HG02759 (cell line): ENCODE data around the gene DMWD.
"Not testable (repeated sequence)": the region's sequence is repeated elsewhere in the genome, so short reads cannot be mapped to it uniquely, and the experiment has no call there.

Experiments
- ATAC-seq: cut with Tn5 transposase; IDR thresholded peaks from one replicate; pipeline ENCODE4 v1.9.1; 2021; ENCODE audit warnings: mild to moderate bottlenecking, moderate library complexity; ENCODE audit not compliant: unreplicated experiment

The DMWD gene

DNA sequence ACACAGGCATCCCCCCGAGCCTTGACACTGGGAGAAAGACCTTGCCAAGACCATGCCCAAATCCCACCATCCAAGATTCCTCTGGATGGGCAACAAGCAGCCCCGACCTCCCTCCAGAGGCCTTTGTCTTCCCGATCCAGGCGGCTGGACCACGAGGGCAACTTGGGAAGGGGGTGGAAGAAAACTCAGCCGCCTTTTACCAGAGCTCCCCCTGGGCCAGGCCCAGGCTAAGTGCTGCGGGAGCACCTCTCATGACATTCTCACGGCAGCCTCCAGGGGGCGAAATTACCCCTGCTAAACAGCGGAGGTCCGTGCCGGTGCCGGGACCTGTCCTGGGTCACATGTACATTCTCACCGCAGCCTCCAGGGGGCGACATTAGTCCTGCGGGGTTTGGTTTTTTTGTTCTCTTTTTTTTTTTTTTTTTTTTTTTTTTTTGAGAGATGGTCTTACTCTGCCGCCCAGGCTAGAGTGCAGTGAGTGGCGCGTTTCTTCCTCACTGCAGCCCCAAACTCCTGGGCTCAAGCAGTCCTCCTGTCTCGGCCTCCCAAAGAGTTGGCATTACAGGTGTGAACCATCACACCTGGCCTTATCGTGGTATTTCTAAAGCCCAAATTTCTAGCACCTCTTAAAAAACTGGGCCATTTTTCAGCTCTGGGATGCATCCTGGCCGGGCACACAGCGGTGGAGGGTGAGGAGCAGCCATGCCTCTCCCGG, 24.5 kb upstream of the DMWD start:
- ATAC-seq, result peak; percentile 91

DNA sequence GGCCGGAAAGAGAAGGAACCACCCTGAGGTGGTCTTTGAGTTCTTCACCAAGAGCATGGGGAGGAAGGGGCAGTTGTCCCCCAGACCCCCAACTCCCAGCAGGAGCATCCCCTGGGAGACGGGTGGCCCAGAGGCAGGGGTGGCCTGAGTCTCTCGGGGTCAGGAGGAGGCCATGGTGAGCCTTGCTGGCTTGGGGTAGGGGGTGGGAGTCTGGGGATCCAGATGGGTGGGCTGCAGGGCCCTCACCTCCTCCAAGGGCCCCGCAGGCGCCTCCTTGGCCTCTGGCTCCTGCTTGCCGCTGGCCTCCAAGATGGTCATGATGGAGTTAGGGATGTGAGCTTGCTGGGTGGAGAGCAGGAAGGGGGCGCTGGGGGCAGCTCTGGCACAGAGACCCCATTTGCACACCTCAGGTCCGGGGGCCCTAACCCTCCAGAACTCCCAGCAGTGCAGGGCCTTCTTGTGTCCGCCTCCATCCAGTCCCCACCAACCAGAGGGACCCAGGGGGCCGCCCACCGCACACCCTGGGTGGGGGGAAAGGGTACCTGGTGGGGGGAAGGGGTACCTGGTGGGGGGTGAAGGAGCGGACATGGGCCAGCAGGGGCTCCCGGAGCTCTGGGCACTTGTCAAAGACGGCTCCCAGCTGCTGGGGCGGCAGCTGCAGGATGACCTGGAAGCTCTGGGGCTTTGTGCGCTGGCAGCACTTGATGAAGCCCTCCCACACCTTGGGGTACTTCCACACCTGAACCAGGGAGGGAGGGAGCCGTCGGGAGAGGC, 23.8 kb upstream of the DMWD start:
- ATAC-seq, result no peak

DNA sequence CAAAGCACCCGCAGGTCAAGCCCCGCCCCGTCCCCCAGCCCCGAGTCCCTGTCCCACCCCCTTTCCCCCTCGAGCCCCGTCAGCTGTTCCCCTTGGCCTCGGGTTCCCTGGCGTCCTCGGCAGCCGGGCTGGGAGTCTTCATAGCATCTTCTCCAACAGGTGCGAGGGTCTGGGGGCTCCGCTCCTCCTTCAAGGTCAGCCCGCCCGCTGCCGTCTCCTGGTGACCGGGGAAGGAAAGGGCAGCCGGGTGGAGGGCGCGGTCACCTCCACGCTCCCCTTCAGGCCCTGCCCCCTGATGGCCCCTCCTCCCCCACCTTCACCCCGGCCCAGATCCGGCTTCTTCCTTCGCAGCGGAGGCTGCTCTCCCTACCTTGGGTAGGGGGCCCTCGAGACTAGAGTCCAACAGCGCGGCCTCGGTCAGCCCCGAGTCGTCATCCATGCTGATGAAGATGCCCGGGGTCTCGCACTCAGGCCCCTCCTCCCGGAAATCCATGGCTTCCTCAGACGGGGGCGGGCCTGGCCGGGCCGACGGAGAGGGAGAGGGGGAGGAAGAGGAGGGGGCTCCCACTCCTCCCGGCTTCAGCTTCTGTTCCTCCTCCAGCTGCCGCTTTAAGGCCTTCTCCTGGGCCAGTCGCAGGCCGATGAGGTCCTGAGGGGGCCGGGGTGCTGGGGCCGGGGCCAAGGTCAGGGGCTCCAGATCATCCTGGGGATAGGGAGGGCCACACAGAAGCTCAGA, 23.0 kb upstream of the DMWD start:
- ATAC-seq, result no peak

DNA sequence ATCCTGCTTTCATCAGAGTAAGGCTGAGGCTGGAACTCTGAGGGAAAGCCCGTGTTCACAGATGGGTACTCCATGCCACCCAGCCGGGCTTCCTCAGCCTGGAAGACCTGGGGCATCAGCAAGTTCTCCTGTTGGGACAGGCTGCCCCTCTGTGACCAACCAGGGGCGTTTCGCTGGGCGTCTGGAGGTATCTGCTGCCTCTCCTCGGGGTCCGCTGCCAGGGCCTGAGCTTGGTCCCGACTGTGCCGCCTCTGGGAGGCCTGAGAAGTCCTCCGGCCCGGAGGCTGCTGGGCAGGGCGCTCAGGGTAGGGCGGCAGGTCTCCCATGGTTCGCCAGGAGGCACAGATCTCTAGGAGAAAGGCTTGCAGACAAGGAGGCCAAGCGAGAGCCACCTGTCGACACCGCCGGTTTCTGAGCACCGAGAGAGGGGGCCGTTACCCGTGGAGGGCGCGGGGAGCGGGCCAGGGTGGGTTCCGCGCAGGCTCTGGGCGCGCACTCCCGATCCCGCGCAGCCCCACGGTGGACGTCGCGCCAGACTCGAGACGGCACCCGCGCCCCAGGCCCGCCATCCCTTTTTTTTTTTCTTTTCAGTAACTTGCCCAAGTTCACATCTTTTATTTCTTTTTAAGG, 22.3 kb upstream of the DMWD start, which contains the start of gene RSPH6A:
Gene RSPH6A (minus strand): TSS at position 458 of the 630 bp plus-strand sequence. CDS start 132 bp downstream, at position 326.
- no peak for ATAC-seq

DNA sequence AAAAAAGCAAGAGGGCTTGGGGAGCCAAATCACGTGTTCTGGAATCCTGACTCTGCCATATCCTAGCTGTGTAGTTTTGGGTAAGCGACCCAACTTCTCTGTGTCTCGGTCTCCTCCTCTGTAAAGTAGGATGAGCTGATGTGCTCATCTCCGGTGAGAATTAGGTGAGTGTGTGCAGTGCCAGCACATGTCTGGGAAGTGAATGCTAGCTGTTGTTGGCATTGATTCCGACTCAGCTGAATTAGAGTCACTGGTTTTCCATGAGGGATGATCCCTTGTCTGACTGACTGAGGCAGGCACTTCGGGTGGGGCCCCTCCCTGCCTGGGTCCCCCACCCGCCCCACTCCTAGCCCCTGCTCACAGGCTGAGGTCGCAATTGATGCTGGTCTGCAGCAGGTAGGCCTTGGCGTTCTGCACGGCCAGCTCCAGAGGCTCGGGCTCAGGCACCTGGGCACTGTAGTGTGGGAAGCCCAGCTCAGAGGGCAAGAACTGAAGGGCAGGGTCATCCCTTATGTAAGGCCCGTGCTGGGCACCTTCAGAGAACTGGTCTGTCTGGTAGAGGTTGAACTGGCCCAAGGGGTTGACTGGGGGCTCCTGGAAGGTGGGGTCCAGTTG, 21.6 kb upstream of the DMWD start:
- ATAC-seq, result no peak

DNA sequence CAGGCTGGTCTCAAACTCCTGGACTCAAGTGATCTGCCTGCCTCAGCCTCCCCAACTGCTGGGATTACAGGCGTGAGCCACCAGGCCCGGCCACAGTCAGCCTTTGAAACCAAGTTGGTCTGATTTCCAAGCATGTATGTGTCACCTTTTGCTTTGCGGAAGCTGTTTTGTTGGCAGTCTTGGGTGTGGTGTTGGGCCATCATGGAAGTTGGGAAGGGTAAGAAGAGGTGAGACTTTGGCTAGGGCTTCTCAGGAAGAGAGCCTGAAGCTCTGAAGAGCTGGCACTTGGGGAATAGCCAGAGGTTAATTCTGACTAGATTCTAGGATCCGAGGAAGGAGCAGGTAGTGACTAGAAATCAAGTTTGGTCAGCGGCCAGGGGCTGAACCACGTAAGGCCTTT, 19.7 kb upstream of the DMWD start:
- ATAC-seq, result no peak

DNA sequence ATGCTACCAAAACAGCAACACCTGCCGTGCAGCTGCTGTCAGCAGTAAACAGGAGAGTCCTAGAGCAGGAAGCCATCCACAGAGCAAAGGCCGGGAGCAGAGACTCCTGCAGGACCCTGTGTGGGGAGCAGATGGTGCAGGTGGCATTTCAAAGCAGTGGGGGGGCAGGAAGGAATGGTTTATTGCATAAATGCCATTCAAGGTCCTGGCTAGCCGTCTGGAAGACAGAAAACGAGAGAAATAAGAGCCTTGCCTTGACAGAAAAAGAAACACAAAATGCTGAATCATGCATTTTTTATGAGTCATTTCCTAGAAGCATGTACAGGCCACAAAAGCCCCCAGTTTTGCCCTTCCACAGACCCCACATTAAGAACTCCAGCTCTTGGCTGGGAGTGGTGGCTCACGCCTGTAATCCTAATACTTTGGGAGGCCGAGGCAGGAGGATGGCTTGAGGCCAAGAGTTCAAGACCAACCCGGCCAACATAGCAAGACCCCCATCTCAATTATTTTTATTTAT, 17.1 kb upstream of the DMWD start:
- ATAC-seq, result no peak

DNA sequence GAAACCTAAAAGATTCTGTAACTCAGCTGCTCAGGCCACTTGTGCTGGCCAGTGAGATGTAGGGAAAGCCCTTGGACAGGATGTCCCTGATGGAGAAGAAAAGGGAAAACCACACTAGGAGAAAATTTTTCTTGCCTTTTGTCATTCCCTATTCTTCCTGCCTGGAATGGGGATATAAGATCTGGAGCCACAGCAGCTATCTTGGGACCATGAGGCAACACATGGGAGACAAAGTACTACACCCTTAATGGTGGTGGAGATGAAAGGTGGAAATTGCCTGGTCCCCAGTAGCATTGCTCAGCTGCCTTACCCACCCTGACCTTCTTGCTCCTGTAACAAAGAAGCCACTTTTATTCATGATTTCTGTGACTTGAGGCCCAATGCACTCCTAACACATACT, 13.1 kb upstream of the DMWD start:
- ATAC-seq, result no peak

DNA sequence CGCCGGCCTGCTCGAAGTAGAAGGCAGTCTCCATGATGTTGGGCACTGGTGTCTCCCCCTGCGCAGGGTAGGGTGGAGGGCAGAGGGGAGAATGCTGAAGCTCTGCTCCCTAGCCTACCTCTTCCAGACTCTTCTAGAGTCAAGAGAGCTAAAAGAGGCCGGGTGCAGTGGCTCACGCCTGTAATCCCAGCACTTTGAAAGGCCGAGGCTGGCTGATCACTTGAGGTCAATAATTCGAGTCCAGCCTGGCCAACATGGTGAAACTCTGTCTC, 12.2 kb upstream of the DMWD start:
- no peak for ATAC-seq

DNA sequence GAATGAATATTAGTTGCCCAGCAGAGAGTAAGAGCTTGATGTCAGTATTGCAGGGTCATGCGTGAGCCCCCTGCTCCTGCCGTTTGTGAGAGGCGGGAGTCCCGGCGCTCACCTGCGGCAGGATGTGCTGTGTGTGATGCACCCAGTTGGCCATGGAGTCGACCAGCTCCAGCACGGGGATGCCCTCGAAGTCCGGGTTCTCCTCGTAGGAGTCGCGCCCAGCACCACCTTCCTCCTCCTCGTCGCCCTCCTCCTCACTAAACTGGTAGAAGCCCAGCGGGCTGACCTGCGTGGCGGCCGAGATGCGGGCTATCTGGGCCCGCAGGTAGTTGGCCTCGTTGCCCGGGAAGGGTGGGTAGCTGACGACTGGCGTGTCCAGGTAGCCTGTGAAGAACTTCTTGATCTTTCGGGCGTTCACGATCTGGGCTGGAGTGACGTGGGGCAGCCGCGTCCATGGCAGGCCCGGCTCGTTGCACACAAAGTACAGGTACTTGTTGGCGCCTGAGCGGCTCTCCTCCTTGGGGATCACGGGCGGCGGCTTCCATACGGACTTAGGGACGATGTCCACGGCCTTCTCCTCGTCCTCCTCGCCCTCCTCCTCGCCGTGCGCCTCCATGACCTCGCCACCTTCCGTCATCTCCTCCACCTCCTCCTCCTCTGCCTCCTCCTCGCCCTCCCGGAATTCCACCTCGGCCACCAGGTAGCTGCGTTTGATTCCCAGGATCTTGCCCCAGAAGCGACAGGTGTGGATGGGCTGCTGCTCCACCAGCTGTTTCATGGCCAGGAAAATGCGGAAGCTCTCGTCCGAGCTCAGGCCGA, 11.7 kb upstream of the DMWD start:
- no peak for ATAC-seq

DNA sequence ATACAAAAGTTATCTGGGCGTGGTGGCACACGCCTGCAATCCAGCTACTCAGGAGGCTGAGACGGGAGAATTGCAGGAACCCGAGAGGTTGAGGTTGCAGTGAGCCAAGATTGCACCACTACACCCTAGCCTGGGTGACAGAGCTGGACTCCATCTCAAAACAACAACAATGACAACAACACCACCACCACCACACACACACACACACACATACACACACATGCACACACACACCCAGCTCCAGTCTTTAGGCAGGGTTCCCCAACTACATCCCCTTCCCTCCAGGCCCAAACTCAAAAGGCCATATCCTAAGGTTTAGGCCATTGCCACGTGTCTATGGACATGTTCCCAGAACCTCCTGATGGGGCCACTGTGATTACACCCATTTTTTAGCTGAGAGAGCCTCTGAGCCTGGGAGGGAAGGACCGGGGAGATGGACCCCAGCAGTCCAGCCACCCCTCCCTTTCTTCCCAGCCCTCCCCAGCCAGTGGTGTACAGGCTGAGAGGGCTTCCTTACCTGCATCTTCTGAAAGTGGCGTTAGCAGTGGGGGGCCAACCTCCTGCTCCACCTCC, 9.0 kb upstream of the DMWD start:
- ATAC-seq, result no peak

DNA sequence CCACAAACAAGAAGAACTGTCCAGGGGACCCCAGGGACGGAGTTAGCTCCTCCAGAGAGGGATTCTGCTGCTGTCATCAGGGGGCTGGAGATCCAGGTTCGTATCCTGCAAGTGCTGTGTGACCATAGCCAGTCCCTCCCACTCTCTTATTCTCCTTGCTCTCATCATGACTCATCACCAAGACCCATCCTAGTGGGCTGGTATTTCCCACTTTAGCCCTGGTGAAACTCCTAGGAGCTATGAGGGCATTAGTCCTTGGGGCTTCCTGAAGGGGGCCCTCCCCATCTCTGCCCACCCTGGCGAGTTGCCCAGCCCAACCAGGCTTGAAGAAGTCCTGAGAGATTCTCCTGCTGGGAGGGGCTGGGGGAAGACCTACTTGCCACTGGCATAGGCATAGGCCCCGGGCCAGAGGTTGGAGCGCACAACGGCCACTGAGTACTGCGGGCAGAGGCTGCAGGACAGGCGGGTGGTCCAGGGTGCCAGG, 7.5 kb upstream of the DMWD start:
- no peak for ATAC-seq

DNA sequence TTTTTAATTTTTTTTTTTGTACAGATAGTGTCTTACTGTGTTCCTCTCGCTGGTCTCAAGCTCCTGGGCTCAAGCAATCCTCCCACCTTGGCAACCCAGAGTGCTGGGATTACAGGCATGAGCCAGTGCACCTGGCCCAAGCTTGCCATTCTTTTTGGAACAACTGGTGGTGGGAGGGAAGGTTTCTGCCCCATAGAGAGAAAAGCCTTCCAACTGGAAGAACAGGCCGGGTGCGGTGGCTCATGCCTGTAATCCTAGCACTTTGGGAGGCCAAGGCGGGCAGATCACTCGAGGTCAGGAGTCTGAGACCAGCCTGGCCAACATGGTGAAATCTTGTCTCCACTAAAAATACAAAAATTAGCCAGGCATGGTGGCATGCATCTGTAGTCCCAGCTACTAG, 6.9 kb upstream of the DMWD start:
- ATAC-seq, result not testable (repeated sequence)

DNA sequence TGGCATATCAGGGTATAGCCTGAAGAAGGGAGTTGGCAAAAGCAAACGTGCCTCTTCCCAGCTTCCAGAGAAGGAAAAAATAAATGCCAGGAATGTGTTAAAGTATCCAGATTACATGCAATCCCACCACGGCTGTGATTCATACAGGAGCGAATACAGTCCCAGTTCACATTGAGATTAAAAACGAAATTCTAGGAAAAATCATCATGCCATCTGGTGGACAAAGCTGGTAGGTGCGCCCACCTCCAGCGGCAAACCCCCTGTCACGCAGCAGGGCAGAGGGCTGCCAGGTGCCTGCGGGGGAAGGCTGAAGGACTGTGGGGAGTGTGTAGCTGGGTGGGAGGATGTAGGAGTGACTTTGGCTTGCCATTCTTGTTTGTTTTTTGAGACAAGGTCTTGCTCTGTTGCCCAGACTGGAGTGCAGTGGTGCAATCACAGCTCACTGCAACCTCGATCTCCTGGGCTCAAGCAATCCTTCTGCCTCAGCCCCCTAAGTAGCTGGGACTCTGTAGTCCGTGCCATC, 6.4 kb upstream of the DMWD start:
- no peak for ATAC-seq

DNA sequence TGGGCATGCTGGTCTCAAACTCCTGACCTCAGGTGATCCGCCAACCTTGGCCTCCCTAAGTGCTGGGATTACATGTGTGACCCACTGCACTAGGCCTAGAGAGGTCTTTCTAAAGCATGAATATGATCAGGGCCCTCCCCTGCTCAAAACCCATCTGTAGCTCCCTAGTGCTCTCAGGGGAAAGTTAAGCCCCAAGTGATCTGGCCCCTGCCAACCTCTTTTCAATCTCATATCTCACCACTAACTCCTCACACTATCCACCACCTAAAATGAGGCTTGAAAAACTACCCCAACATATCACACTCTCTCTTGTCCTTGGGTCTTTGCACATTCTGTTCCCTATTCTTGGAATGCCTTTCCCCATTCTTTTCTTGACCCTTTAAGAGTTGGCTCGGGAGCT, 2.0 kb upstream of the DMWD start:
- no peak for ATAC-seq

DNA sequence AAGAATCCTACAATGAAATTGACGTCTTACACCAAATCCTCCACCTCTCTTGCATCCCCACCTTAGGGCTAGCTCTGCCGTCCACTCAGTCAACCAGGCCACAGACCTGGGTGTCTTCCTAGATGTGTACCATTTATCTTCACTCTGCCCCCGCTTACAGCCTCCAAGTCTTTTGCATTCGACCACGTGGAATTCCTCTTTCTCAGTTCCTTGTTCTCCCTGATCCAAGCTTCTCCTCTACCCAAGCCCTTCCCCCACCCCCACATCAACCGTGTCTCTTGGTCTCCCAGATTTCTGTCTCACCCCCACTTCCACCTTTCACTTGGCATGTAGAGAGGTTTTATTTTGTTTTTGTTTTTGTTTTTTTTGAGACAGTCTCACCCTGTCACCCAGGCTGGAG, 1.2 kb upstream of the DMWD start:
- no peak for ATAC-seq

DNA sequence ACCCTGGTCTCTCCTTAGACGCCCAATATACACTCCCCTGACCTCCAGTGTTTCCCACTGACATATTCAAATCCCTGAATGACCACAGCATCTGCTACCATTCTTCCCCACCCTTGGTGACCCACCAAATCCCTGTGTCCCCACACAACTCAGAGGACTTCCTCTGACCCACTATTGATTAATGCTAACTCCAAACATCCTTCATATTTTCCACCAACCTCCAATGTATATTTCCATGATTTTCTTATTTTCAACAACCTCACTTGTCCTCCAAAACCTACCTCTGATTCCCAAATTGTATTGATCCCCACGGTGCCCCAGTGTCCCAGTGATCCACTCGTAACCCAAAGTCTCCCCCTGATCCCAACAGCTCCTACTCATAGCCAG, 526 bp upstream of the DMWD start:
- ATAC-seq, result no peak

DNA sequence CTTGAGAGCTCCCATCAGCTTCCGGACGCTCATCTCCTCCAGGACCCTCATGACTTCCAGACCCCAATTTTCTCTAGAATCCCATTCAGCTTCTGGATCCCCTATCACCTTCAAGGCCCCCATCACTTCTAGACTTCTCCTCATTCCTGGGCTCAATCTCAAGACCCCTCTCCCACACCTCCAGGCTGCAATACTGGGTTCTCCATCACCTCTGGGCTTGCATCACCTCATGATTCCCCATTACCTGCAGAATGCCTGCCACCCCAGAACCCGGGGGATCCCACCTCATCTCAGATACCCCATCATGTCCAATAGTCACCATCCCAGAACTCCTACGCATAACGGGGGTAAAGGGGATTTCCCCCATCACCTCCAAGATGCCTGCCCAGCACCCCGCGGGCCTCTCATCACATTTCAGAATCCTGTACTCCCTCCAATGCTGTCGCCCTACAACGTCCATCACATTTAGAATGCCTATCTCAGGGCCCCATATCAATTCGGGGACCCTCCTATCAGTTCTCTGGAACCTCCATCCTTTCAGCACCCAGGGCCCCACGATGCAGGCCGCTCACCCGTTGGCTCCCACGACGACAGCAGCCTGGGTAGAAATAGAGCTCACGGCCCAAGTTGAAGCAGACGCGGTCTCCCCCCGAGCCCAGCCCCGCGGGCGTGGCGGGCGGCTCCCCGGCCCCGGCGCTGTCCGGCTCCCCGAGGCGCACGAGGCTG, 738 bp downstream of the DMWD start:
- no peak for ATAC-seq

DNA sequence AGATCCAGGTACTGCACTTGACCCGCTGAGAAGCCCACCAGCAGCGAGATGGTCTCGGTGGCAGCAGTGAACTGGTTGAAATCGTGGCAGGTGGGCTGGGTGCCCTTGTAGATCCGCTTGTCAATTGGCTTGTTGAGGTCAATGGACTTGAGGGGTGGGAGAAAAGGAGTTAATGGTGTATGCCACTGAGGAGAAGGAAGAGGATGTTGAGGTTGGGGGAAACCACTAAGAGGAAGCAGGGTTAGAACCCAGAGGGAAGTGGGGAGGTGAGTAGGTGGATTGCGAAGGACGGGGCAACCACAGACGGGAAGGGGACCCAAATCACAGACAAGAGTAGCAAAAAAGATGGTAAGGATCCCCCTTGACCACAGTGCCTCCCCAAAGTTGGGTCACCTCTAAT, 1.7 kb downstream of the DMWD start:
- ATAC-seq, result no peak
